A549 (cell line): ENCODE results near the gene INSC. TPM values are rescaled to one million over a fixed set of nuclear protein-coding genes. Genes with fewer than 3 reads are reported as not detected.

ENCODE experiments used
- ATAC-seq, 2 experiments: fragments of 200-7000 bp in 1 of 2; fragments of >200 bp in 1 of 2; cut with Nextera tagmentation in 1 of 2; cut with Tn5 transposase in 1 of 2; 3 replicates each; pipeline versions ENCODE4 v1.8.0 to v1.9.1; 2018 to 2020; ENCODE audit warnings: mild to moderate bottlenecking in 1 of 2, moderate library complexity in 1 of 2
- CTCF ChIA-PET: fragments of 300-600 bp; sonication (Branson Sonifier 250); formaldehyde crosslinking; extraction: SDS; loops from one replicate; lab custom pipeline; 2021; ENCODE audit warnings: antibody characterized with exemption, inconsistent platforms; lab: Yijun Ruan, JAX
- POLR2A ChIA-PET: fragments of 350-600 bp; formaldehyde crosslinking; extraction: SDS; loops from one replicate; lab custom pipeline; 2021; ENCODE audit warnings: antibody characterized with exemption, inconsistent platforms; lab: Yijun Ruan, JAX
- DNase-seq, 2 experiments: peaks; one replicate each; pipeline versions ENCODE4 v3.0.0 to v3.0.0-alpha.2; 2011 to 2016; ENCODE audit warnings: low read depth in 1 of 2, low spot score in 1 of 2
- FAIRE-seq: peaks from 2 replicates; lab custom pipeline; 2011; peaks lifted over from hg19 to GRCh38; lab: Jason Lieb, UNC
- H3K27ac ChIP-seq, 2 experiments: fragments of >200 bp; sonication (Bioruptor Twin); formaldehyde crosslinking; 3 replicates each; pipeline ENCODE4 v1.5.1; 2016 to 2017
- H3K4me1 ChIP-seq: fragments of >200 bp; sonication (Bioruptor Twin); formaldehyde crosslinking; 3 replicates; pipeline ENCODE4 v1.6.1; 2016
- H3K4me2 ChIP-seq: fragments of >200 bp; sonication (Bioruptor Twin); formaldehyde crosslinking; 3 replicates; pipeline ENCODE4 v1.6.1; 2016
- H3K4me3 ChIP-seq: fragments of >200 bp; sonication (Bioruptor Twin); formaldehyde crosslinking; 3 replicates; pipeline ENCODE4 v1.5.1; 2016
- H3K9me3 ChIP-seq: fragments of >200 bp; sonication (Bioruptor Twin); formaldehyde crosslinking; 3 replicates; pipeline ENCODE4 v1.6.1; 2016
- BCL3 ChIP-seq: fragments of >200 bp; sonication (Bioruptor Twin); formaldehyde crosslinking; IDR thresholded peaks from 3 replicates; pipeline ENCODE4 v1.6.1; 2016
- ELK1 ChIP-seq: fragments of 150-350 bp; IDR thresholded peaks from 2 replicates; pipeline ENCODE4 v1.6.1; 2014; ENCODE audit warnings: low read depth, mild to moderate bottlenecking, low read length
- FOXS1 ChIP-seq: fragments of 250-450 bp; sonication (Bioruptor Pico); IDR thresholded peaks from 2 replicates; pipeline ENCODE4 v1.5.0; 2020; ENCODE audit warnings: mild to moderate bottlenecking, moderate library complexity
- GATA3 ChIP-seq: IDR thresholded peaks from 2 replicates; pipeline ENCODE4 v1.6.1; 2012; ENCODE audit warnings: borderline replicate concordance
- HDAC2 ChIP-seq: fragments of 200-600 bp; sonication (generic); IDR thresholded peaks from 2 replicates; pipeline ENCODE4 v1.6.1; 2016
- HES2 ChIP-seq: fragments of >200 bp; sonication (Bioruptor Twin); formaldehyde crosslinking; IDR thresholded peaks from 2 replicates; pipeline ENCODE4 v1.6.1; 2016
- HEYL ChIP-seq: fragments of 250-450 bp; sonication (Bioruptor Pico); IDR thresholded peaks from 2 replicates; pipeline ENCODE4 v1.8.0; 2021; ENCODE audit warnings: mild to moderate bottlenecking, moderate library complexity
- HOXB13 ChIP-seq: fragments of 250-450 bp; sonication (Bioruptor Pico); IDR thresholded peaks from 2 replicates; pipeline ENCODE4 v1.5.0; 2020; ENCODE audit warnings: low read depth, mild to moderate bottlenecking, moderate library complexity
- HOXB5 ChIP-seq: fragments of 250-450 bp; sonication (Bioruptor Pico); IDR thresholded peaks from 2 replicates; pipeline ENCODE4 v1.5.0; 2020; ENCODE audit warnings: mild to moderate bottlenecking, moderate library complexity
- MAFK ChIP-seq: fragments of 450-650 bp; IDR thresholded peaks from 2 replicates; pipeline ENCODE4 v1.6.1; 2014; ENCODE audit not compliant: partially characterized antibody
- MAZ ChIP-seq: fragments of 150-350 bp; IDR thresholded peaks from 2 replicates; pipeline ENCODE4 v1.6.1; 2014; ENCODE audit warnings: antibody characterized with exemption, low read depth, low read length, borderline replicate concordance
- NR3C1 ChIP-seq: fragments of >200 bp; sonication (Bioruptor Twin); formaldehyde crosslinking; IDR thresholded peaks from 3 replicates; pipeline ENCODE4 v1.6.1; 2017
- PBX3 ChIP-seq: IDR thresholded peaks from 2 replicates; pipeline ENCODE4 v1.6.1; 2012
- POLR2A ChIP-seq: IDR thresholded peaks from 2 replicates; pipeline ENCODE4 v1.6.1; 2012; ENCODE audit warnings: mild to moderate bottlenecking, low read length
- RARB ChIP-seq: fragments of 250-450 bp; sonication (Bioruptor Pico); IDR thresholded peaks from 2 replicates; pipeline ENCODE4 v1.8.0; 2021; ENCODE audit warnings: mild to moderate bottlenecking, moderate library complexity
- RNF2 ChIP-seq: fragments of 200-600 bp; sonication (generic); IDR thresholded peaks from 2 replicates; pipeline ENCODE4 v1.6.1; 2016; ENCODE audit warnings: low read depth, mild to moderate bottlenecking, antibody characterized with exemption, moderate library complexity, borderline replicate concordance
- TFCP2L1 ChIP-seq: fragments of 250-450 bp; sonication (Bioruptor Pico); IDR thresholded peaks from 2 replicates; pipeline ENCODE4 v1.5.0; 2021; ENCODE audit warnings: mild to moderate bottlenecking
- USF2 ChIP-seq: fragments of 450-650 bp; IDR thresholded peaks from 2 replicates; pipeline ENCODE4 v1.6.1; 2014; ENCODE audit warnings: antibody characterized with exemption
- ZNF302 ChIP-seq: fragments of 250-450 bp; sonication (Bioruptor Pico); IDR thresholded peaks from 2 replicates; pipeline ENCODE4 v1.9.0; 2021; ENCODE audit warnings: inconsistent platforms, mild to moderate bottlenecking, moderate library complexity
- ZSCAN20 ChIP-seq: fragments of 250-450 bp; sonication (Bioruptor Pico); IDR thresholded peaks from 2 replicates; pipeline ENCODE4 v1.8.0; 2022; ENCODE audit warnings: mild to moderate bottlenecking, moderate library complexity
- WGBS: methylation state at CpG from one replicate; pipeline ENCODE4 v1.1.6; 2017; ENCODE audit errors: missing lambda C conversion rate; 5-methylcytosine and 5-hydroxymethylcytosine counted together
- polyA plus RNA-seq, 4 experiments: library from polyadenylated mRNA; depleted of rRNA in 3 of 4; stranded (reverse); fragments of >200 nt; fragmentation: RNase III in 1 of 4; extraction: RNeasy Plus Mini Kit Qiagen cat#74134 plus additional on column Dnase treatment in 1 of 4; gene quantifications; 2 replicates in 3 of 4; 3 replicates in 1 of 4; pipeline ENCODE4 v1.2.3, GENCODE V29; 2011 to 2017

INSC gene
- polyA plus RNA-seq, 2 of the 4 experiments (the other 2 are of a cell fraction), result not detected

GRCh38 chr11:15108592-15109130 is 6.1 kb upstream of the INSC start:
- POLR2A ChIA-PET, result no interaction called here
- no peak for TF ChIP-seq USF2
- no peak for TF ChIP-seq RARB (CRISPR knock-in tag)
- TF ChIP-seq HOXB13 (CRISPR knock-in tag), result no peak
- TF ChIP-seq, all 56 proteins: peak for 0
- Histone ChIP-seq H3K4me2 (no peak overlapping the region), H3K9me3 (no peaks in the 10 kb centered on the region), H3K4me1 (no peaks in the 10 kb centered on the region), H3K4me3 (no peak overlapping the region), H3K27ac (no peak overlapping the region)
- no peak for FAIRE-seq
- 42% methylated on average over 2 of the region's 2 CpGs for WGBS
- no peak for DNase-seq
- CTCF ChIA-PET, result interaction anchor here (0.7 kb wide), 1 partner anchor 9 kb away, joined by 3 read pairs; no protein-coding TSS in a partner anchor
- ATAC-seq, result no peak

- 18% methylated on average over 2 of the region's 2 CpGs for WGBS
- no peak overlapping the region for H3K4me3 ChIP-seq
- ATAC-seq (no peak), FAIRE-seq (no peak), DNase-seq (no peak)
- no peaks in the 10 kb centered on the region for H3K4me1 ChIP-seq
- H3K27ac ChIP-seq, result no peak overlapping the region
- POLR2A ChIA-PET, result no interaction called here
- CTCF ChIA-PET, result interaction anchor here (4.6 kb wide), 1 partner anchor 9 kb away, joined by 21 read pairs; no protein-coding TSS in a partner anchor
- H3K9me3 ChIP-seq, result no peaks in the 10 kb centered on the region
- no peak overlapping the region for H3K4me2 ChIP-seq
- TF ChIP-seq ELK1 (no peak), HOXB5 (CRISPR knock-in tag) (no peak), TFCP2L1 (no peak), NR3C1 (no peak), MAZ (no peak), HOXB13 (CRISPR knock-in tag) (no peak), POLR2A (no peak), HEYL (CRISPR knock-in tag) (no peak), HES2 (no peak), RNF2 (no peak), MAFK (no peak), HDAC2 (no peak)
These were observed 5.1 kb upstream of the INSC start for GRCh38 chr11:15109602-15110001.

GRCh38 chr11:15111215-15111614 is 3.5 kb upstream of the INSC start:
- POLR2A ChIA-PET, result no interaction called here
- no peak for FAIRE-seq
- CTCF ChIA-PET, result interaction anchor here (1.4 to 4.6 kb wide), 4 partner anchors 11 to 203 kb away, joined by 3 to 21 read pairs (median 4); no protein-coding TSS in a partner anchor

More at GRCh38 chr11:15111215-15111614, 3.5 kb upstream of the INSC start:
- no peaks in the 10 kb centered on the region for H3K4me1 ChIP-seq
- no peak for DNase-seq
- no peak for TF ChIP-seq ZNF302 (CRISPR knock-in tag)
- TF ChIP-seq PBX3, result no peak
- TF ChIP-seq ZSCAN20, result no peak
- TF ChIP-seq FOXS1 (CRISPR knock-in tag), result no peak
- no peak for TF ChIP-seq GATA3
- TF ChIP-seq MAFK, result no peak
- TF ChIP-seq USF2, result no peak
- no peak for TF ChIP-seq BCL3
- TF ChIP-seq TFCP2L1, result no peak
- ATAC-seq, result no peak
- H3K4me2 ChIP-seq, result no peak overlapping the region
- no peak overlapping the region for H3K27ac ChIP-seq
- 59% methylated on average over 3 of the region's 3 CpGs for WGBS
- H3K4me3 ChIP-seq, result no peak overlapping the region
- H3K9me3 ChIP-seq, result no peaks in the 10 kb centered on the region
